Measurements from ENCODE around the gene LEMD2.

GRCh38 chr6:33813246-33813904 is 24.4 kb upstream of the LEMD2 start:
- TF ChIP-seq ZFX (IDR thresholded peaks at IDR 0.05) (no peak), FOSL1 (IDR thresholded peaks at IDR 0.05; ENCODE audit: low read depth) (no peak), CTCF (IDR thresholded peaks at IDR 0.05 in 2 of 3, conservative IDR thresholded peaks at IDR 0.05 in 1 of 3; ENCODE audit: borderline replicate concordance in 1 of 3, insufficient read depth in 1 of 3, low read depth in 2 of 3, low read length in 2 of 3) (no peak), SRF (IDR thresholded peaks at IDR 0.05; ENCODE audit: low read depth) (no peak), TCF7L2 (IDR thresholded peaks at IDR 0.05; ENCODE audit: borderline replicate concordance, extremely low read depth, insufficient read depth, insufficient read length) (no peak), POLR2A (IDR thresholded peaks at IDR 0.05; ENCODE audit: borderline replicate concordance, extremely low read depth, insufficient read depth, insufficient read length) (no peak), EGR1 (IDR thresholded peaks at IDR 0.05; ENCODE audit: low read depth) (no peak), RAD21 (IDR thresholded peaks at IDR 0.05; ENCODE audit: low read depth) (no peak), POLR2AphosphoS5 (IDR thresholded peaks at IDR 0.05; ENCODE audit: low read depth, low read length) (no peak), CEBPB (IDR thresholded peaks at IDR 0.05; ENCODE audit: low read depth) (no peak), EZH2 (IDR thresholded peaks at IDR 0.05) (no peak), ZBTB33 (IDR thresholded peaks at IDR 0.05; ENCODE audit: extremely low read depth, insufficient replicate concordance, low read length) (no peak), EZH2phosphoT487 (IDR thresholded peaks at IDR 0.05; ENCODE audit: borderline replicate concordance) (no peak)
